Smooth muscle cell (in vitro differentiated cells): Measurements from ENCODE around the gene ASMTL. TPM values are rescaled to one million over a fixed set of nuclear protein-coding genes. Genes with fewer than 3 reads are reported as not detected.
"Not testable (repeated sequence)": the region's sequence is repeated elsewhere in the genome, so short reads cannot be mapped to it uniquely, and the experiment has no call there.

Source experiments
- DNase-seq: peaks from one replicate; lab custom pipeline; 2025; ENCODE audit not compliant: unreplicated experiment; lab: John Stamatoyannopoulos, UW
- H2AFZ ChIP-seq: fragments of 200-600 bp; sonication (generic); 2 replicates; pipeline ENCODE4 v1.6.0; 2016; ENCODE audit warnings: antibody characterized with exemption, low read depth, mild to moderate bottlenecking
- H3F3A ChIP-seq: fragments of 200-600 bp; sonication (generic); 2 replicates; pipeline ENCODE4 v1.6.0; 2017; ENCODE audit warnings: antibody characterized with exemption, low read depth
- H3K27ac ChIP-seq: fragments of 200-600 bp; sonication (generic); 2 replicates; pipeline ENCODE4 v1.5.1; 2016; ENCODE audit warnings: low read depth, mild to moderate bottlenecking
- H3K27me3 ChIP-seq: fragments of 200-600 bp; sonication (generic); 2 replicates; pipeline ENCODE4 v1.6.1; 2016; ENCODE audit warnings: low read depth, mild to moderate bottlenecking
- H3K36me3 ChIP-seq: fragments of 200-600 bp; sonication (generic); 2 replicates; pipeline ENCODE4 v1.5.1; 2016; ENCODE audit warnings: low read depth
- H3K4me1 ChIP-seq: fragments of 200-600 bp; sonication (generic); 2 replicates; pipeline ENCODE4 v1.5.1; 2016; ENCODE audit warnings: low read depth
- H3K4me2 ChIP-seq: fragments of 200-600 bp; sonication (generic); 2 replicates; pipeline ENCODE4 v1.6.0; 2016; ENCODE audit warnings: mild to moderate bottlenecking
- H3K4me3 ChIP-seq: fragments of 200-600 bp; sonication (generic); 2 replicates; pipeline ENCODE4 v1.5.1; 2016; ENCODE audit warnings: mild to moderate bottlenecking
- H3K79me2 ChIP-seq: fragments of 200-600 bp; sonication (generic); 2 replicates; pipeline ENCODE4 v1.6.0; 2016; ENCODE audit warnings: low read depth, mild to moderate bottlenecking
- H3K9ac ChIP-seq: fragments of 200-600 bp; sonication (generic); 2 replicates; pipeline ENCODE4 v1.6.0; 2016; ENCODE audit warnings: low read depth
- H3K9me3 ChIP-seq: fragments of 200-600 bp; sonication (generic); replicated peaks from 2 replicates; pipeline ENCODE4 v1.5.1; 2016; ENCODE audit warnings: low read depth
- H4K20me1 ChIP-seq: fragments of 200-600 bp; sonication (generic); 2 replicates; pipeline ENCODE4 v1.6.0; 2016; ENCODE audit warnings: low read depth
- WGBS: methylation state at CpG from one replicate; pipeline ENCODE4 v1.1.7; 2016; ENCODE audit warnings: low lambda C conversion rate; 5-methylcytosine and 5-hydroxymethylcytosine counted together
- polyA plus RNA-seq: library from polyadenylated mRNA; unstranded; fragments of >200 nt; fragmentation: Nextera tagmentation; extraction: Ambion mirVana; gene quantifications from 2 replicates; pipeline ENCODE4 v1.2.1, GENCODE V29; 2016
- total RNA-seq: library from RNA; depleted of rRNA; stranded (reverse); fragments of >200 nt; gene quantifications from 2 replicates; pipeline ENCODE4 v1.2.3, GENCODE V29; 2014
- TF ChIP-seq, protein P1 (sequence below): fragments of 200-600 bp; sonication (generic); IDR thresholded peaks from 2 replicates; pipeline ENCODE4 v1.5.1; 2017; ENCODE audit warnings: borderline replicate concordance, mild to moderate bottlenecking, antibody characterized with exemption; ENCODE audit not compliant: insufficient read depth, poor library complexity, severe bottlenecking

ASMTL gene
- total and polyA plus RNA-seq, 2 experiments from 2014 or later = 20.0 to 50.5 TPM

DNA sequence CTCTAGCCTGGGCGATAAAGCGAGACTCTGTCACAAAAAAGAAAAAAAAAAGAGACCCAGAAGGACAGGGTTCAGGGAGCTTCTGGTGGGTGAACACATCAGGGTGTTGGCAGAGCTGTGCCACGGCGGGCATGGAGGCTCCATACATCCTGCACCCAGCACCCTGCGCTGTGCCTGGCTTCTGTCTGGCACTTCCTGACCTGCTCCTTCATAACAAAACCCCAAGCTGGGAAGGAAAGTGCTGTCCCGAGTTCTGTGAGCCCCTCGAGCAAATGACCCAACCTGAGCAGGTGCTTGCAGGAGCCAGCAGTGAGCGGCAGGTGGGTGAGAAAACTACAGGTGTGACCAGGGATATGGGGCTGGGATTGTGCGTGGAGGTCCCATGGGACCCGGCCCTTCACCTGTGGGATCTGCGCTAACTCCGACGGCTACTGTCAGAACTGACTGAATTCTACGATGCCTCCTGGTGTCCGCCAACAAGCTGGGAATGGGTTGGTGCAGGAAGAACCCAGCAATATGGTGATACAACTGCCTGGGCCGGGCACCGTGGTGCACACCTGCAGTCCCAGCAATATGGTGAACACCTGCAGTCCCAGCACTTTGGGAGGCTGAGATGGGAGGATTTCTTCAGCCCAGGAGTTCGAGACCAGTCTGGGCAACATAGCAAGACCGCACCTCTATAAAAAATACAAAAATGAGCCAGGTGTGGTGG lies 18.9 kb downstream of the ASMTL start:
- no peak overlapping the region for H3K4me3 ChIP-seq
- no peaks in the 10 kb centered on the region for H4K20me1 ChIP-seq
- no peak overlapping the region for H2AFZ ChIP-seq
- H3K79me2 ChIP-seq = no peaks in the 10 kb centered on the region
- H3K9ac ChIP-seq = no peak overlapping the region
- no peak overlapping the region for H3K4me2 ChIP-seq
- no peaks in the 10 kb centered on the region for H3K9me3 ChIP-seq
- no peak overlapping the region for H3K27ac ChIP-seq
- TF ChIP-seq, protein P1, sequence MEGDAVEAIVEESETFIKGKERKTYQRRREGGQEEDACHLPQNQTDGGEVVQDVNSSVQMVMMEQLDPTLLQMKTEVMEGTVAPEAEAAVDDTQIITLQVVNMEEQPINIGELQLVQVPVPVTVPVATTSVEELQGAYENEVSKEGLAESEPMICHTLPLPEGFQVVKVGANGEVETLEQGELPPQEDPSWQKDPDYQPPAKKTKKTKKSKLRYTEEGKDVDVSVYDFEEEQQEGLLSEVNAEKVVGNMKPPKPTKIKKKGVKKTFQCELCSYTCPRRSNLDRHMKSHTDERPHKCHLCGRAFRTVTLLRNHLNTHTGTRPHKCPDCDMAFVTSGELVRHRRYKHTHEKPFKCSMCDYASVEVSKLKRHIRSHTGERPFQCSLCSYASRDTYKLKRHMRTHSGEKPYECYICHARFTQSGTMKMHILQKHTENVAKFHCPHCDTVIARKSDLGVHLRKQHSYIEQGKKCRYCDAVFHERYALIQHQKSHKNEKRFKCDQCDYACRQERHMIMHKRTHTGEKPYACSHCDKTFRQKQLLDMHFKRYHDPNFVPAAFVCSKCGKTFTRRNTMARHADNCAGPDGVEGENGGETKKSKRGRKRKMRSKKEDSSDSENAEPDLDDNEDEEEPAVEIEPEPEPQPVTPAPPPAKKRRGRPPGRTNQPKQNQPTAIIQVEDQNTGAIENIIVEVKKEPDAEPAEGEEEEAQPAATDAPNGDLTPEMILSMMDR = no peak
- no peaks in the 10 kb centered on the region for H3K4me1 ChIP-seq
- DNase-seq = no peak
- H3K27me3 ChIP-seq = no peaks in the 10 kb centered on the region
- H3K36me3 ChIP-seq = no peaks in the 10 kb centered on the region
- H3F3A ChIP-seq = no peaks in the 10 kb centered on the region
- 98% methylated on average over 19 of the region's 19 CpGs for WGBS

- Histone ChIP-seq H4K20me1 (no peaks in the 10 kb centered on the region), H3K36me3 (no peaks in the 10 kb centered on the region), H3K4me2 (no peak overlapping the region), H3K27ac (no peak overlapping the region), H3K9ac (no peak overlapping the region), H3K4me3 (no peak overlapping the region), H3F3A (no peaks in the 10 kb centered on the region), H3K79me2 (no peaks in the 10 kb centered on the region), H3K9me3 (no peaks in the 10 kb centered on the region), H3K4me1 (no peaks in the 10 kb centered on the region), H3K27me3 (no peaks in the 10 kb centered on the region), H2AFZ (no peak overlapping the region)
- WGBS = 99% methylated on average over 10 of the region's 10 CpGs
- TF ChIP-seq, protein P1 = no peak
- no peak for DNase-seq
Measured at GRCh38 chrX:1430451-1430850, 22.3 kb downstream of the ASMTL start.

GRCh38 chrX:1427756-1428155 lies 25.0 kb downstream of the ASMTL start:
- Histone ChIP-seq H3K9me3 (peaks cover 2% of the 10 kb centered on the region), H3F3A (no peaks in the 10 kb centered on the region), H2AFZ (no peak overlapping the region), H3K79me2 (no peaks in the 10 kb centered on the region), H3K27me3 (no peaks in the 10 kb centered on the region), H3K4me2 (no peak overlapping the region), H3K4me3 (no peak overlapping the region), H3K9ac (no peak overlapping the region), H3K27ac (no peak overlapping the region), H4K20me1 (no peaks in the 10 kb centered on the region), H3K4me1 (no peaks in the 10 kb centered on the region), H3K36me3 (peaks cover 4% of the 10 kb centered on the region)
- TF ChIP-seq, protein P1 = no peak
- no peak for DNase-seq
- 98% methylated on average over 32 of the region's 32 CpGs for WGBS

GRCh38 chrX:1426321-1426720 lies 26.4 kb downstream of the ASMTL start:
- not testable (repeated sequence) for H3K9me3 ChIP-seq, H3K27me3 ChIP-seq, H3K27ac ChIP-seq, H3K9ac ChIP-seq, DNase-seq, H3K4me1 ChIP-seq, H3K79me2 ChIP-seq, H3F3A ChIP-seq, H3K4me2 ChIP-seq, H3K4me3 ChIP-seq, H2AFZ ChIP-seq, H3K36me3 ChIP-seq, H4K20me1 ChIP-seq
- WGBS = 90% methylated on average over 15 of the region's 16 CpGs
